ENCODE results near the gene POU2AF2.
"Not testable (repeated sequence)": the region's sequence is repeated elsewhere in the genome, so short reads cannot be mapped to it uniquely, and the experiment has no call there.

The POU2AF2 gene

GRCh38 chr11:111245425-111245824 is at the start of gene POU2AF2:
Gene POU2AF2 (plus strand): TSS chr11:111245725. CDS start chr11:111245854, 129 bp downstream.
- no peak for DNase-seq (ENCODE audit: low spot score)

- no peak for DNase-seq (ENCODE audit: low spot score)
Measured at GRCh38 chr11:111200010-111200534, 45.5 kb upstream of the POU2AF2 start.

GRCh38 chr11:111204211-111204610 is 41.3 kb upstream of the POU2AF2 start:
- DNase-seq (ENCODE audit: low spot score) = no peak

GRCh38 chr11:111205632-111206385 is 39.7 kb upstream of the POU2AF2 start:
- DNase-seq (ENCODE audit: low spot score) = no peak

GRCh38 chr11:111206472-111206871 is 39.1 kb upstream of the POU2AF2 start:
- no peak for DNase-seq (ENCODE audit: low spot score)

- DNase-seq (ENCODE audit: low spot score) = no peak
Measured at GRCh38 chr11:111207213-111207612, 38.3 kb upstream of the POU2AF2 start.

GRCh38 chr11:111209543-111210355 is 35.8 kb upstream of the POU2AF2 start:
- DNase-seq (ENCODE audit: low spot score) = no peak

GRCh38 chr11:111213256-111213655 is 32.3 kb upstream of the POU2AF2 start:
- no peak for DNase-seq (ENCODE audit: low spot score)

GRCh38 chr11:111220721-111221120 is 24.8 kb upstream of the POU2AF2 start:
- DNase-seq (ENCODE audit: low spot score) = no peak

- no peak for DNase-seq (ENCODE audit: low spot score)
Measured at GRCh38 chr11:111221208-111221607, 24.3 kb upstream of the POU2AF2 start.

GRCh38 chr11:111221936-111222335 is 23.6 kb upstream of the POU2AF2 start:
- DNase-seq (ENCODE audit: low spot score) = not testable (repeated sequence)

GRCh38 chr11:111222821-111223455 is 22.6 kb upstream of the POU2AF2 start:
- DNase-seq (ENCODE audit: low spot score) = not testable (repeated sequence)

GRCh38 chr11:111225881-111226280 is 19.6 kb upstream of the POU2AF2 start:
- no peak for DNase-seq (ENCODE audit: low spot score)

- DNase-seq (ENCODE audit: low spot score) = no peak
Measured at GRCh38 chr11:111229604-111230003, 15.9 kb upstream of the POU2AF2 start.

- DNase-seq (ENCODE audit: low spot score) = no peak
Measured at GRCh38 chr11:111230122-111230465, 15.4 kb upstream of the POU2AF2 start.

GRCh38 chr11:111231836-111232235 is 13.7 kb upstream of the POU2AF2 start:
- DNase-seq (ENCODE audit: low spot score) = no peak

GRCh38 chr11:111236383-111236782 is 9.1 kb upstream of the POU2AF2 start:
- no peak for DNase-seq (ENCODE audit: low spot score)

GRCh38 chr11:111237926-111238325 is 7.6 kb upstream of the POU2AF2 start:
- DNase-seq (ENCODE audit: low spot score) = no peak

GRCh38 chr11:111246956-111247355 is 1.4 kb downstream of the POU2AF2 start:
- no peak for DNase-seq (ENCODE audit: low spot score)

GRCh38 chr11:111250936-111251335 is 5.4 kb downstream of the POU2AF2 start:
- no peak for DNase-seq (ENCODE audit: low spot score)

- DNase-seq (ENCODE audit: low spot score) = no peak
Measured at GRCh38 chr11:111253131-111253530, 7.6 kb downstream of the POU2AF2 start.

- DNase-seq (ENCODE audit: low spot score) = no peak
Measured at GRCh38 chr11:111253630-111254029, 8.1 kb downstream of the POU2AF2 start.

- no peak for DNase-seq (ENCODE audit: low spot score)
Measured at GRCh38 chr11:111258046-111258445, 12.5 kb downstream of the POU2AF2 start.

Data from left forelimb (tissue), 1 donor.